Colon (tissue), 2 donors: ENCODE results near the gene CCL15.
"Not testable (repeated sequence)": the region's sequence is repeated elsewhere in the genome, so short reads cannot be mapped to it uniquely, and the experiment has no call there.

ENCODE experiments used
- FAIRE-seq: peaks from 2 replicates; lab custom pipeline; 2012; peaks lifted over from hg19 to GRCh38; lab: Jason Lieb, UNC
- donor health status: control.
- donor health status: control.

CCL15 gene, protein sequence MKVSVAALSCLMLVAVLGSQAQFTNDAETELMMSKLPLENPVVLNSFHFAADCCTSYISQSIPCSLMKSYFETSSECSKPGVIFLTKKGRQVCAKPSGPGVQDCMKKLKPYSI

GRCh38 chr17:36001110-36001771, at the start of gene CCL15:
Gene CCL15, minus strand, starts transcription at chr17:36001553. Its CDS starts 61 bp downstream, at chr17:36001492.
- FAIRE-seq = no peak

DNA sequence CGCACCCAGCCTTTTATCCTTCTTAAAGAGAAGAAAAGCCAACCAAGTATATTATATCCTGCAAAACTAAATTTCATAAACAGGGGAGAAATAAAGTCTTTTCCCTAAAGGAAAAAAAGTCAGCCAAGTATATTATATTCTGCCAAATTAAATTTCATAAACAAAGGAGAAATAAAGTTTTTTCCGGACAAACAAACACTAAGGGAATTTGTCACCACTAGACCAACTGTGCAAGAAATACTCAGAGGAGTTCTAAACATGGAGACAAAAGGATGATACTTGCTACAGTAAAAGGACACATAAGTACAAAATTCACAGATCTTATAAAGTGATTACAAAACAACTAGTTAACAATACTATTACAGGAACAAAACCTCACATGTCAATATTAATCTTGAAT, 48.3 kb upstream of the CCL15 start:
- FAIRE-seq = no peak

GRCh38 chr17:36048066-36048465, 46.7 kb upstream of the CCL15 start:
- FAIRE-seq = no peak

- FAIRE-seq = no peak
Observed at GRCh38 chr17:36036235-36036634, 34.9 kb upstream of the CCL15 start.

DNA sequence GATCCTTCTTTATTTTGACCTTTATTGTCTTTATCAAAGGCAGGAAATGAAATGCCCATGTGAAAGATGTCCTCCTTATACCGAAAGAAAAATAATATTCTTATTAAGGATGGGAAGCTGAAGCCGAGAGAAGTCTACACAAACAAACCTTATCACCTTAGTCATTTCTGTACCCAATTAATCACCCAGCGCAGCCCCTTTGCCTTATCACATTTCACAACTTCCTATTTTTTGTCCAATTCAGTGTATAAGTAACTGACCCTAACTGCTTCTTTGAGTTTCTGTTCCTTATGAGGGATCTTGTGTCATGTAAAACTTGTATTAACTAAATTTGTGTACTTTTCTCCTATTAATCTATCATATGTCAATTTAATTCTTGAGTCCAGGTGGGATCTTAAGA, 32.8 kb upstream of the CCL15 start:
- no peak for FAIRE-seq

- FAIRE-seq = no peak
Observed at GRCh38 chr17:36030956-36031355, 29.6 kb upstream of the CCL15 start.

DNA sequence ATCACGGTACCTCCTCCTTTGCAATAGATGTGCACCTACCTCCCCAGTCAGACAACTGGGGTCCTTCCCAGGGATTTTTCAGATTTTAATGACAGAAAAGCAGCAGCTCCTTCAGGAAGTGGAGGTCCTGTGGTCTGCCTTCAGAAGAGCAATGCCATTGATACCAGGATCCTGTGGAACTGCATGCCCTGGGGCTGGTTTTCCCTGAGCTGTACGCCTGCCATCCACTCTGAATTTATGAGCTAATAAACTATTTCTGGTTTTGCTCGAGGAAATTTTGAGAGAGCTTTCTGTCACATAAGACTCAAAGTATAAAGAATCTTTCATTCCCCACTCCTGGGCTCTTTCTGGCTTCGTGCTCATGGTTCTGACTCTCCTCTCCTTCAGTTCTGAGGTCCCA, 26.4 kb upstream of the CCL15 start:
- no peak for FAIRE-seq

DNA sequence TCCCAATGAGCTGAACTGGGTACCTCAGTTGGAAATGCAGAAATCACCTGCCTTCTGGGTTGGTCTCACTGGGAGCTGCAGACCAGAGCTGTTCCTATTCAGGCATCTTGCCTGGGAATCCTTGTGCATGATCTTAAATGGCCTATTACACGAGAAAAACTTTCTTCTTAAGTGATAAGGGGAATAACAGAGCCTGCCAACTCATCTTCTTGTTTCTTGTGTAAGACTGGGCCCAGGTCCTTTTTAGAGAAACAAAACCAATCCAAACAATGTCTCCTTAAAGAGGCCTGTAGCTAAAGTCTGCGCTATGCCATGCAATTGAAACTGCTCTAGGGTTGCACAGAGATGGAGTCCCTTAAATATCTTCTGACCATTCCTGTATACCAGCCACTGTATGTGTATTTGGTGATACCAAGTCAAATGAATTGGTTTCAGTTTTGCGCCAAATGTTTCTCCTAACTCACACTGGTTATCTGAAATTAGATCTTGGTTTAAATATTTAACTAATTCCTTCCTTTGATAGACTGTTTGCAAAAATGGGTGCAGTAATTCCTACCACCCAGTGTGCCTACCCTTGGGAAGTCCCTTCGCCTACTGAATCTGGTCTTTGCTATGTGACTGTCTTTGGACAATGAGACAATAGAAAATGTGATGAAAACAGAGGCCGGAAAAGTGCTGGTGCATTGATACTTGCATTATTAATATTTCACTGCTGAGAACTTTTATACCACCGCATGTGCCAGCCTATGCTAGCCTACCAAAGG, 22.9 kb upstream of the CCL15 start:
- FAIRE-seq = no peak

DNA sequence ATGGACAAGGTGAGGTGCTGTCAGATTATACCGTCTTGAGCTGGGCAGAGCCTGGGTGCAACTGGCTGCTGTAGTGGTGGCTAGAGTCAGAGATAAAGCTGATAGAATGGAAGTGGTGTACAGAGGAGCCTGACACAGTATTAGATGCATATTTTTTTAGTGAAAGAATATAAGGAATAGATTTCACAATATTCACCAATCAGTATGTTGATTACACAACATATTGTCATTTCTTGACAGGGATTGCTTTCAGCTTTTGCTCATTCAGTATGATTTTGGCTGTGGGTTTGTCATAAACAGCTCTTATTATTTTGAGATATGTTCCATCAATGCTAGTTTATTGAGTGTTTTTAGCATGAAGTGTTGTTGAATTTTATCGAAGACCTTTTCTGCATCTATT, 18.1 kb upstream of the CCL15 start:
- FAIRE-seq = no peak

- no peak for FAIRE-seq
Observed at GRCh38 chr17:36017799-36018198, 16.4 kb upstream of the CCL15 start, which contains the start of gene CCL23. Gene CCL23, minus strand, starts transcription at chr17:36017972. Its CDS starts 75 bp downstream, at chr17:36017897.

DNA sequence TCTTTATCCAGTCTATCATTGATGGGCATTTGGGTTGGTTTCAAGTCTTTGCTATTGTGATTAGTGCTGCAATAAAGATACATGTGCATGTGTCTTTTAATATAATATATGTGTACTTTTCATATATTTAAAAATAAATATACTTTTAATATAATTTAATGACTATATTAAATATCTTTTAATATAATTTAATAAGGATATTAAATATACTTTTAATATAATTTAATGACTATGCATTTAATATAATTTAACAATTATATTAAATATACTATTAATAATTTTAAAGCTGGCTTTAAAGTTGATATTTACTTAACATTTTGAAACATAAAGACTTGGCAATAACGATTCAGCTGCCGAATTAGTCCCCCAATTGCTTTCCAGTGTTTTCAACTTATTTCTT, 15.2 kb upstream of the CCL15 start:
- no peak for FAIRE-seq

DNA sequence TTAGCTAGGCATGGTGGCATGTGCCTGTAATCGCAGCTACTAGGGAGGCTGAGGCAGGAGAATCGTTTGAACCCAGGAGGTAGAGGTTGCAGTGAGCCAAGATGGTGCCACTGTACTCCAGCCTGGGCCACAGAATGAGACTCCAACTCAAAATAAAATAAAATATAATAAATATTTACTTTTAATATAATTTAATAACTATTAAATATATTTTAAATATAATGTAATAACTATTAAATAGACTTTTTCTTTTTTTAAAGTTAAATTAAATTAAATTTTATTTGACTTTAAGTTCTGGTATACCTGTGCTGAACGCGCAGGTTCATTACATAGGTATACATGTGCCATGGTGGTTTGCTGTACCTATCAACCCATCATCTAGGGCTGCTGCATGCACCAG, 14.5 kb upstream of the CCL15 start:
- FAIRE-seq = not testable (repeated sequence)

GRCh38 chr17:36014946-36015345, 13.6 kb upstream of the CCL15 start:
- FAIRE-seq = no peak

GRCh38 chr17:36011201-36011600, 9.8 kb upstream of the CCL15 start:
- no peak for FAIRE-seq

DNA sequence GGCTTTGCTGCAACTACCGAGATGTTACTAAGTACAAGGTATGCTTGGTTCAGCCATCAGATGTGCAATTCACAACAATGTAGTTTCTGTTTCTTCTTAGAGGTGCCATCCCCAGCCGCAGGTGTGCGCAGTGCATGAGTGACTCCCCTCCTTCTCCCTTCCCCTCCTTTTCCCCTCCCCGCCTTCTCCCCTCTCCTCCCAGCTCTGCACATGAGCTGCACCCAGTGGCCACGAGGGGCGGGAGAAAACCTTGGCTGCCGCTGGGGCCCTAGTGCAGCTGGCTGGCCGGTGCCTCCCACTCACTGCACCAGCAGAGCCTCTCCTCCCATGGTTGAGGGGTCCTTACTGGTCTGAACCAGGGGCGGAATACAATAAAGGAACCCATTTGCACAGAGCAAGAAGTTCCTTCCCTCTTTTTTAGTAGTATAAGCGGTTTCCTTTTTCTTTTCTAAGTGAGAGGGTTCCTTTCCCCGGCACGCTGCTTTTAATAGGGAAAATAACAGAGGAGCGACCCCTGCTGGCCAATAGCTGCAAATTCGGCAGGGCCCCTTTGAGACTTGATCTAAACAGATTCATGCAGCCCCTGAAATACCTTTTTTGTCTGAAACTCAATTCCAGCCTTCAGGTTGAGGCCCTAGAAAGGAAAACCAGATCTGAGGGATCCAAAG, 7.8 kb upstream of the CCL15 start:
- no peak for FAIRE-seq

DNA sequence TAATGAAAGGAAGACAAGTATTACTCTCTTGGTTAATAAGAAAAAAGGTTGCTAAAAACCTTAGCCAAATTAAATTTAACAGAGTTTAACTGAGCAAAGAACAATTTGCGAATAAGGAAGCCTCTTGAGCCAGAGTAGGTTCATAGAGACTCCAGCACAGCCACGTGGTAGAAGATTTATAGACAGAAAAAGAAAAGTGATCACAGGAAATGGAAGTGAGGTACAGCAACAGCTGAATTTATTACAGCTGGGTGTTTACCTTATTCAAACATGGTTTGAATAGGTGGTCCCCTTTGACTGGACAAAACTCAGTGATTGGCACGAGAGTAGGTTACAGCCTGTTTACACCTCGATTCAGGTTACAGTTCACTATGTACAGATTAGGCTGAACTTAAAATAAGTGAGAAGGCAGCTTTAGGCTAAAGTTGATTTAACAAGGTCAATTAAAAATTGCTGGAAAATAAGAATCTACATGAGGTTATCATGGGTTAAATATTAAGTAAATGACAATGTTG, 3.3 kb upstream of the CCL15 start:
- FAIRE-seq = no peak

DNA sequence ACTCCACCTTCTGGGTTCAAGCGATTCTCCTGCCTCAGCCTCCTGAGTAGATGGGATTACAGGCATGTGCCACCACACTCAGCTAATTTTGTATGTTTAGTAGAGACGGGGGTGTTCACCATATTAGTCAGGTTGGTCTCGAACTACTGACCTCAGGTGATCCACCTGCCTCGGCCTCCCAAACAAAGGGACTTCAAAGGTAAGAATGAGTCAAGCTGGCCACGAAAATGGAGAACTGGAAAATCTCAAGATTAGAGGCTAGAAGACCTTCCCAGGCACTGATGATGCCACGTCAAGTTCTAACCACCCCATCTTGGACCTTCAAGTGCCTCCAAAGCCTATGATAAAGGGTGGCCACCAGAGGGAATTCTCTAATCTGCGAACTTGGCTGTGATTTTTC, 1.3 kb upstream of the CCL15 start:
- no peak for FAIRE-seq

- no peak for FAIRE-seq
Observed at GRCh38 chr17:36001862-36002603, 680 bp upstream of the CCL15 start.

- FAIRE-seq = no peak
Observed at GRCh38 chr17:36000732-36001109, 632 bp downstream of the CCL15 start.

DNA sequence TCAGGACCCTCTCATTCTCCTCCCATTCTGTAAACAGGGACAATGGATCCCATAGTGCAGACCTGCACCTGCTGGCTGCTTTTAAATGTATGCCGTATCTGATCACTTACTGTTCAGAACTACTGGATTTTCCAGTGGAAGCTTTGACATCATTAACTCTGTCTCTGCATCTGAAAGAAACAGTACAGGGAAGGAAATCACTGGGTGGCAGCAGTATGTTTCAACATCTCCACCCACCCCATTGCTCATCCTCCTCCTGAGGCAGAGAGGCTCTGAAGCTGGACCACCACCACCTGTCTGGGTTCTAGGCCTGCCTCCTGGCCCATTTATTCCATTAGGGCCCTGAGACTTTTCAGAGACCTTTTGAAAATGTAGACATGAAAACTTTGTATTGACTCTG, 2.6 kb downstream of the CCL15 start:
- FAIRE-seq = no peak

GRCh38 chr17:35998018-35998545, 3.3 kb downstream of the CCL15 start:
- no peak for FAIRE-seq

GRCh38 chr17:35995346-35995745, 6.0 kb downstream of the CCL15 start:
- FAIRE-seq = not testable (repeated sequence)
